ENCODE data around the gene ZRANB3.

Gene ZRANB3

GRCh38 chr2:135246711-135247270 lies 284.2 kb downstream of the ZRANB3 start:
- FAIRE-seq, result no peak

- FAIRE-seq, result no peak
Observed at GRCh38 chr2:135245071-135245470, 285.9 kb downstream of the ZRANB3 start.

GRCh38 chr2:135238651-135239050 lies 292.4 kb downstream of the ZRANB3 start:
- no peak for FAIRE-seq

- FAIRE-seq, result no peak
Observed at GRCh38 chr2:135230150-135230549, 300.9 kb downstream of the ZRANB3 start.

- FAIRE-seq, result no peak
Observed at GRCh38 chr2:135227386-135227785, 303.6 kb downstream of the ZRANB3 start.

- FAIRE-seq, result no peak
Observed at GRCh38 chr2:135226961-135227360, 304.1 kb downstream of the ZRANB3 start.

GRCh38 chr2:135225781-135226180 lies 305.2 kb downstream of the ZRANB3 start:
- FAIRE-seq, result no peak

- no peak for FAIRE-seq
Observed at GRCh38 chr2:135219226-135219625, 311.8 kb downstream of the ZRANB3 start.

- no peak for FAIRE-seq
Observed at GRCh38 chr2:135218426-135218825, 312.6 kb downstream of the ZRANB3 start.

GRCh38 chr2:135212757-135213156 lies 318.3 kb downstream of the ZRANB3 start:
- no peak for FAIRE-seq

- FAIRE-seq, result no peak
Observed at GRCh38 chr2:135208016-135208415, 323.0 kb downstream of the ZRANB3 start.

GRCh38 chr2:135203944-135204343 lies 327.1 kb downstream of the ZRANB3 start:
- no peak for FAIRE-seq

GRCh38 chr2:135202751-135203150 lies 328.3 kb downstream of the ZRANB3 start:
- FAIRE-seq, result no peak

GRCh38 chr2:135198481-135198880 lies 332.5 kb downstream of the ZRANB3 start:
- FAIRE-seq, result no peak

GRCh38 chr2:135190799-135191198 lies 340.2 kb downstream of the ZRANB3 start:
- FAIRE-seq, result no peak

- no peak for FAIRE-seq
Observed at GRCh38 chr2:135189148-135189547, 341.9 kb downstream of the ZRANB3 start.

- FAIRE-seq, result no peak
Observed at GRCh38 chr2:135187270-135187669, 343.7 kb downstream of the ZRANB3 start.

- no peak for FAIRE-seq
Observed at GRCh38 chr2:135186054-135186453, 345.0 kb downstream of the ZRANB3 start.

GRCh38 chr2:135183822-135184221 lies 347.2 kb downstream of the ZRANB3 start:
- FAIRE-seq, result no peak

GRCh38 chr2:135182601-135183000 lies 348.4 kb downstream of the ZRANB3 start:
- no peak for FAIRE-seq

- FAIRE-seq, result no peak
Observed at GRCh38 chr2:135182190-135182589, 348.8 kb downstream of the ZRANB3 start.

- FAIRE-seq, result no peak
Observed at GRCh38 chr2:135179689-135180088, 351.3 kb downstream of the ZRANB3 start.

- FAIRE-seq, result no peak
Observed at GRCh38 chr2:135175177-135175576, 355.8 kb downstream of the ZRANB3 start.

GRCh38 chr2:135174810-135175093 lies 356.3 kb downstream of the ZRANB3 start:
- no peak for FAIRE-seq

- FAIRE-seq, result no peak
Observed at GRCh38 chr2:135174049-135174809, 356.8 kb downstream of the ZRANB3 start.
